ENCODE data around the gene MTHFD2. TPM values are rescaled to one million over a fixed set of nuclear protein-coding genes. Genes with fewer than 3 reads are reported as not detected.

The MTHFD2 gene
- total RNA-seq, 1 donor from 2014 or later = 293 TPM

DNA sequence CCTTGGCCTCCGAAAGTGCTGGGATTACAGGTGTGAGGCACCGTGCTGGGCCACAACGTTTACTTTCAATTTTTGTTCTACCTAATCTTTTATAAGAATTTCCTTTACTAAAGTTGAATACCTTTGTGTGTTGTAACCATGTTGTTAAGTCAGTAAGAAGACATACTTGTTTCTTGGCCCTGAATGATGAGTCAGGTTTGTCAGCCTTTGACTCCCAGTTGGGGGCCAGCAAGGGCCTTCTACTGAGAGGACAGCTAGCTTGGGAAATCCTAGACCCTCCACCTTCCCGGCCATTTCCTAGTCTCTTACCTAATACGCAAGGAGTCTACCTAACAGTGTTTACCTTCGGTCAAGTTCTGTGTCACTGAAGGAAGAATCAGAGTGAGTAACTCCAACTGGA is 22.7 kb downstream of the MTHFD2 start:
- TF ChIP-seq, protein P1, sequence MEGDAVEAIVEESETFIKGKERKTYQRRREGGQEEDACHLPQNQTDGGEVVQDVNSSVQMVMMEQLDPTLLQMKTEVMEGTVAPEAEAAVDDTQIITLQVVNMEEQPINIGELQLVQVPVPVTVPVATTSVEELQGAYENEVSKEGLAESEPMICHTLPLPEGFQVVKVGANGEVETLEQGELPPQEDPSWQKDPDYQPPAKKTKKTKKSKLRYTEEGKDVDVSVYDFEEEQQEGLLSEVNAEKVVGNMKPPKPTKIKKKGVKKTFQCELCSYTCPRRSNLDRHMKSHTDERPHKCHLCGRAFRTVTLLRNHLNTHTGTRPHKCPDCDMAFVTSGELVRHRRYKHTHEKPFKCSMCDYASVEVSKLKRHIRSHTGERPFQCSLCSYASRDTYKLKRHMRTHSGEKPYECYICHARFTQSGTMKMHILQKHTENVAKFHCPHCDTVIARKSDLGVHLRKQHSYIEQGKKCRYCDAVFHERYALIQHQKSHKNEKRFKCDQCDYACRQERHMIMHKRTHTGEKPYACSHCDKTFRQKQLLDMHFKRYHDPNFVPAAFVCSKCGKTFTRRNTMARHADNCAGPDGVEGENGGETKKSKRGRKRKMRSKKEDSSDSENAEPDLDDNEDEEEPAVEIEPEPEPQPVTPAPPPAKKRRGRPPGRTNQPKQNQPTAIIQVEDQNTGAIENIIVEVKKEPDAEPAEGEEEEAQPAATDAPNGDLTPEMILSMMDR (IDR thresholded peaks at IDR 0.05; ENCODE audit: partially characterized antibody, unreplicated experiment) = no peak
- Mint-ChIP-seq H3K27me3 (ENCODE audit: unreplicated experiment) (no peaks in the 10 kb centered on the region), H3K36me3 (ENCODE audit: unreplicated experiment) (no peaks in the 10 kb centered on the region), H3K9me3 (ENCODE audit: unreplicated experiment) (peaks cover 1% of the 10 kb centered on the region), H3K27ac (ENCODE audit: unreplicated experiment) (no peak overlapping the region), H3K4me1 (ENCODE audit: low read depth, unreplicated experiment) (peaks cover 4% of the 10 kb centered on the region), H3K4me3 (ENCODE audit: unreplicated experiment) (no peak overlapping the region)
- no peak for DNase-seq

DNA sequence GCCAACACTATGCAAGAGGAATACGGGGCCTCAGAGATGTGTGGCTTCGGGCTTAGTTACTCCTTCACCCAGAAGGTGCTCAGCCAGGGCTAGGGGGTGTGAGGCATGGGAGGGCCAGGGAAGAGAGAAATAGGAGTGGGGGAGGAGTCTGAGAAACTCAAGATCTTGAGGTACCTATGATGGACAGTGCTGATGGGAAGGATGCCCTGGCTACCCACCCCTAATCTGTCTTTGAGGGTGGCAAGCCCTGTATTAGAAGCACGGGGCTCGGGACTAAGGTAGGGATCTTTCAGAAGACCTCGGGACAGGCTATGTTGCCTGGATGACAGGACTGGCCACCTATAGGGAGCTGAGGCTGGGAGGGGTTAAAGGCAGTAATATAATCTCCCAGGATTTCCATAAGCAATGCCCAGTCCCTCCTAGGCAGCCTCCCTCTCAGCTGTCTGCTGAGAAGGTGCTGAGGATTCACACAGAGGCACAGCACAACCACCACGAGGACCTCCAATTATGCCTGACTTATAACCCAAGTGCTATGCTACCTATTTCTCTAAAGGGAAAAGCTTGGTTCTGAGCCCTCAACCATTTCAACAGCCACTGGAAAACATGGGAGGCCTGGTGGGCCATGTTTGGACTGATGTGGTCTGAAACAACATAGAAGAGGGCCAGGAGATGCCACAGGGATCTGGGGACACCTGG is 23.3 kb downstream of the MTHFD2 start:
- Mint-ChIP-seq H3K9me3 (ENCODE audit: unreplicated experiment) (peaks cover 1% of the 10 kb centered on the region), H3K36me3 (ENCODE audit: unreplicated experiment) (no peaks in the 10 kb centered on the region), H3K27ac (ENCODE audit: unreplicated experiment) (no peak overlapping the region), H3K4me3 (ENCODE audit: unreplicated experiment) (no peak overlapping the region), H3K4me1 (ENCODE audit: low read depth, unreplicated experiment) (peaks cover 11% of the 10 kb centered on the region), H3K27me3 (ENCODE audit: unreplicated experiment) (peaks cover 2% of the 10 kb centered on the region)
- no peak for DNase-seq
- TF ChIP-seq, protein P1 (IDR thresholded peaks at IDR 0.05; ENCODE audit: partially characterized antibody, unreplicated experiment) = no peak

DNA sequence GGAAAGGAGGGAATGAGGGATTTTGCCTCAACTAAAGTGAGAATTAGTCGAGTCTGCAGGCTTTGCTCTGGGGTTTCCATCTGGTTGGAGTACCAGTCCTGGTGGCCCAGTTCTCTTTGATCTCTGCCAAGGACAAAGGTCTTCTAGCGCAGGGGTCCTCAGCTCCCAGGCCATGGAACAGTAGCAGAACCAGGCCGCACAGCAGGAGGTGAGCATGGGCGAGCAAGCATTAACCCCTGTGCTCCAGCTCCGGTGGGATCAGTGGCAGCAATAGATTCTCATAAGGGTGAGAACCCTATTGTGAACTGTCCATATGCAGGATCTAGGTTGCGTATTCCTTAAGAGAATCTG is 23.9 kb downstream of the MTHFD2 start:
- H3K9me3 Mint-ChIP-seq (ENCODE audit: unreplicated experiment) = peaks cover 1% of the 10 kb centered on the region
- H3K27ac Mint-ChIP-seq (ENCODE audit: unreplicated experiment) = no peak overlapping the region
- H3K36me3 Mint-ChIP-seq (ENCODE audit: unreplicated experiment) = no peaks in the 10 kb centered on the region
- TF ChIP-seq, protein P1 (IDR thresholded peaks at IDR 0.05; ENCODE audit: partially characterized antibody, unreplicated experiment) = no peak
- peaks cover 13% of the 10 kb centered on the region for H3K4me1 Mint-ChIP-seq (ENCODE audit: low read depth, unreplicated experiment)
- no peak for DNase-seq
- no peak overlapping the region for H3K4me3 Mint-ChIP-seq (ENCODE audit: unreplicated experiment)
- peaks cover 2% of the 10 kb centered on the region for H3K27me3 Mint-ChIP-seq (ENCODE audit: unreplicated experiment)

DNA sequence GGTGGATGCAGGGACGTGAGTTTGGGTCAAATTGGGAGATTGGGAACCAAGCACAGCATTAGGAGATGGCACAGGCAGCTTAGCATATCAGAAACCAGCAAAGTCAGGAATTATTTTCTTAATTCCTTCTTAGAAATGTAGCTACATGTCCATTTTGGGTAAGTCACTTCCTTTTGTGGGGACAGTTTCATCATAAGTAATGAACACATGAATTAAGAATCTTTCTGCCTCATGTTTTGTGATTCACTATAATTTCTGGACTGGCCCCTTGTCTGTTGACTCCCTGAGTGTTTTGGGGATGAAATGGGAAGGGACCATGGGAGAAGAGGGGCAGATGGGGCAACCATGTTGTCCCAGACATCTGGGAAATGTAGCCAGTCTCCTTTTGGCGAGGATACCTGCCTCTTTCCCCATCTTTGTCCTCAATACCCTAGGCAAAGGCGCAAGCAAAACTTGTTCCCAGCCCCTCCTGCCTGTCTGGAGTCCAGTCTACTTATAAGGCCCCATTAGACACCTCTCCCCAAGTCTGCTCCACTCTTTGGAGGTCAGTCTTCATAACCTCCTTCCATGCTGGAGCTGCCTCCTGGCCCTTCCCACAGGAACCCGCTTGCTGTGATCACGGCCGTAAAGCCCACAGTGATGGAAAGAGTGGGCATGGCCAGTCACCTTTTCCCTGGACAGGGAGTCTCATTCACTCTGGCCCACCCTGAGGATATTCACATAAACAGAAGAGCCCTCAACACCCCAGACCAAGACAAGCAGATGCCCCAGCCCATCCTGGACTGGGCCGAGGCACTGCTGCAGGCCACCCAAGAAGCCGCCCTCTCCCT is 25.7 kb downstream of the MTHFD2 start:
- TF ChIP-seq, protein P1 (IDR thresholded peaks at IDR 0.05; ENCODE audit: partially characterized antibody, unreplicated experiment) = no peak
- peaks cover 4% of the 10 kb centered on the region for H3K9me3 Mint-ChIP-seq (ENCODE audit: unreplicated experiment)
- H3K27ac Mint-ChIP-seq (ENCODE audit: unreplicated experiment) = peak overlapping the region; percentile 43
- no peak overlapping the region for H3K4me3 Mint-ChIP-seq (ENCODE audit: unreplicated experiment)
- H3K4me1 Mint-ChIP-seq (ENCODE audit: low read depth, unreplicated experiment) = peaks cover 15% of the 10 kb centered on the region
- H3K36me3 Mint-ChIP-seq (ENCODE audit: unreplicated experiment) = no peaks in the 10 kb centered on the region
- DNase-seq = no peak
- peaks cover 2% of the 10 kb centered on the region for H3K27me3 Mint-ChIP-seq (ENCODE audit: unreplicated experiment)

All from glutamatergic neuron (in vitro differentiated cells).